ENCODE data around the gene PFKFB4. TPM values are rescaled to one million over a fixed set of nuclear protein-coding genes. Genes with fewer than 3 reads are reported as not detected.

The PFKFB4 gene
- polyA plus RNA-seq, 1 of the 3 experiments (the other 2 are of a cell fraction), result 5.7 TPM

DNA sequence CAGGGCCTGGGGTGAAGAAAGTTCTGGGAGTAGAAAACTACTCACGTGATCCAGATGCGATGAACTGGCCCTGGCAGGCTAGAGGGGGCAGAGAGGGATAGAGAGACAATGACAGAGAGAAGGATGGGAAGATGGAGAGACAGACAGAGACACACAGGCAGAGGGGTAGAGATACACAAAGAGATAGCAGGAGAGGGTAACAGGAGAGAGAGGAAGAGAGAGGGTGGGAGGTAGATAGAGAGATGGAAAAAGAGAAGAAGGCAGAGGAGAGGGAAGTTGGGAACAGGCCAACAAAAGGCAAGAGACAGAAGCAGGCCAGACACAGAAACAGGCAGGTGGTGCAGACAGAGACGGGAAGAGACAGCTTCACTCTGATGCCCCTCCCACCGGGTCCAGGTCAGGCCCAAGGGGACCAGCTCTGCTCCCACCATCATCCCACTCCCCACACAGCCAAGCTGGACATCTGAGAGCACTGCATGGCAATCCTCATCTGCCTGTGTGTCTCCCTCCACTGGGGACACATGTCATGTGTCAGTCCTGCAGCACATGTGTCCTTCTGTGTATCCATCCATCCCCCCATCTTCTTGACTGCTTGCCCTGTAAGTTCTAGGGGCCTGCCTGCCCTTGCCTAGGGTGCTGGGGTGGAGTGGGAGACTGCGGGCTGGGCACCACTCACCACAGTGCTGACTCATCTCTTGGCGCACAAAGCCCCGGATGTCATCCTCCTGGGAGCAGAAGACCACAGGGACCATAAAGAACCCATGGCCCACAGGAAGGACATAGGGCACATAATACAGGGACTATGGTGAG lies 9.2 kb upstream of the PFKFB4 start:
- Histone ChIP-seq H4K20me1 (ENCODE audit: insufficient read depth) (no peaks in the 10 kb centered on the region), H3K4me2 (no peak overlapping the region; the same call in 1 of the 2 replicates), H3F3A (replicated peaks; ENCODE audit: insufficient read depth) (peaks cover 22% of the 10 kb centered on the region), H3K9me3 (no peaks in the 10 kb centered on the region), H3K4me3 (ENCODE audit: low read depth in 2 of 2, low read length in 1 of 2) (no peak overlapping the region), H3K79me2 (ENCODE audit: insufficient read depth) (no peaks in the 10 kb centered on the region), H3K27ac (ENCODE audit: low read depth in 2 of 2, low read length in 1 of 2) (peak overlapping the region; percentile 67 to 93; a peak in 3 of 4 replicates), H3K9me2 (no peaks in the 10 kb centered on the region), H2AFZ (ENCODE audit: low read depth) (0 out of 2 replicates have a peak overlapping the region, but pooled peaks have one; percentile 21), H3K9ac (no peak overlapping the region), H3K4me1 (ENCODE audit: control insufficient read depth in 1 of 2, insufficient read depth in 2 of 2, low read depth in 1 of 2, low read length in 1 of 2) (peaks cover 39 to 56% of the 10 kb centered on the region in 2 experiments; a peak in 3 of 4 replicates), H3K27me3 (ENCODE audit: insufficient read depth) (no peaks in the 10 kb centered on the region), H3K36me3 (replicated peaks in 1 of 2; ENCODE audit: control insufficient read depth in 1 of 2, insufficient read depth in 2 of 2, low read length in 1 of 2) (no peaks in the 10 kb centered on the region)
- ChIA-PET CTCF (interaction anchor here (0.6 to 1.4 kb wide), 4 partner anchors 10 to 130 kb away, joined by 3 to 4 read pairs (median 4); partner anchors contain the start of gene UQCRC1), POLR2A (no interaction called here)
- no peak for DNase-seq
- TF ChIP-seq GABPA (IDR thresholded peaks at IDR 0.05; ENCODE audit: low read depth) (no peak), MXI1 (IDR thresholded peaks at IDR 0.05; ENCODE audit: low read depth, low read length) (peak; percentile 22; the same call in 1 of the 2 replicates), FOSL2 (IDR thresholded peaks at IDR 0.05; ENCODE audit: borderline replicate concordance, low read depth) (peak; percentile 75; the same call in 1 of the 2 replicates), NFIC (IDR thresholded peaks at IDR 0.05; ENCODE audit: borderline replicate concordance) (peak; percentile 62; the same call in 1 of the 2 replicates), TAF1 (IDR thresholded peaks at IDR 0.05; ENCODE audit: borderline replicate concordance, low read depth, low read length) (no peak)
- TF ChIP-seq, protein P1, sequence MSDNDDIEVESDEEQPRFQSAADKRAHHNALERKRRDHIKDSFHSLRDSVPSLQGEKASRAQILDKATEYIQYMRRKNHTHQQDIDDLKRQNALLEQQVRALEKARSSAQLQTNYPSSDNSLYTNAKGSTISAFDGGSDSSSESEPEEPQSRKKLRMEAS (IDR thresholded peaks at IDR 0.05; ENCODE audit: low read depth), result peak; percentile 50; the same call in 1 of the 2 replicates
- WGBS (ENCODE audit: low lambda C conversion rate), result 50% methylated on average over 7 of the region's 7 CpGs

- Histone ChIP-seq H2AFZ (ENCODE audit: low read depth) (no peak overlapping the region), H3K27me3 (ENCODE audit: insufficient read depth) (no peaks in the 10 kb centered on the region), H3K4me3 (ENCODE audit: low read depth in 2 of 2, low read length in 1 of 2) (no peak overlapping the region), H3K36me3 (replicated peaks in 1 of 2; ENCODE audit: control insufficient read depth in 1 of 2, insufficient read depth in 2 of 2, low read length in 1 of 2) (no peaks in the 10 kb centered on the region), H3K9me3 (no peaks in the 10 kb centered on the region), H3K9ac (no peak overlapping the region), H3K4me2 (no peak overlapping the region), H3K9me2 (no peaks in the 10 kb centered on the region), H3K4me1 (ENCODE audit: control insufficient read depth in 1 of 2, insufficient read depth in 2 of 2, low read depth in 1 of 2, low read length in 1 of 2) (peaks cover 45 to 62% of the 10 kb centered on the region in 2 experiments; a peak in 3 of 4 replicates), H3K79me2 (ENCODE audit: insufficient read depth) (no peaks in the 10 kb centered on the region), H4K20me1 (ENCODE audit: insufficient read depth) (no peaks in the 10 kb centered on the region), H3F3A (replicated peaks; ENCODE audit: insufficient read depth) (peaks cover 22% of the 10 kb centered on the region), H3K27ac (ENCODE audit: low read depth in 2 of 2, low read length in 1 of 2) (peak overlapping the region; percentile 67 to 93; a peak in 3 of 4 replicates)
- POLR2A ChIA-PET, result no interaction called here
- CTCF ChIA-PET, result interaction anchor here (0.6 to 1.2 kb wide), 2 partner anchors 9 to 44 kb away, joined by 3 to 4 read pairs; partner anchors contain the start of gene UQCRC1
- no peak for DNase-seq
- TF ChIP-seq, protein P2, sequence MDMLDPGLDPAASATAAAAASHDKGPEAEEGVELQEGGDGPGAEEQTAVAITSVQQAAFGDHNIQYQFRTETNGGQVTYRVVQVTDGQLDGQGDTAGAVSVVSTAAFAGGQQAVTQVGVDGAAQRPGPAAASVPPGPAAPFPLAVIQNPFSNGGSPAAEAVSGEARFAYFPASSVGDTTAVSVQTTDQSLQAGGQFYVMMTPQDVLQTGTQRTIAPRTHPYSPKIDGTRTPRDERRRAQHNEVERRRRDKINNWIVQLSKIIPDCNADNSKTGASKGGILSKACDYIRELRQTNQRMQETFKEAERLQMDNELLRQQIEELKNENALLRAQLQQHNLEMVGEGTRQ (IDR thresholded peaks at IDR 0.05; ENCODE audit: borderline replicate concordance, low read depth, low read length), result no peak
- TF ChIP-seq NFIC (IDR thresholded peaks at IDR 0.05; ENCODE audit: borderline replicate concordance), result no peak
- TF ChIP-seq, protein P3, sequence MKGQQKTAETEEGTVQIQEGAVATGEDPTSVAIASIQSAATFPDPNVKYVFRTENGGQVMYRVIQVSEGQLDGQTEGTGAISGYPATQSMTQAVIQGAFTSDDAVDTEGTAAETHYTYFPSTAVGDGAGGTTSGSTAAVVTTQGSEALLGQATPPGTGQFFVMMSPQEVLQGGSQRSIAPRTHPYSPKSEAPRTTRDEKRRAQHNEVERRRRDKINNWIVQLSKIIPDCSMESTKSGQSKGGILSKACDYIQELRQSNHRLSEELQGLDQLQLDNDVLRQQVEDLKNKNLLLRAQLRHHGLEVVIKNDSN (IDR thresholded peaks at IDR 0.05; ENCODE audit: borderline replicate concordance, low read depth), result no peak
- TF ChIP-seq, protein P4, sequence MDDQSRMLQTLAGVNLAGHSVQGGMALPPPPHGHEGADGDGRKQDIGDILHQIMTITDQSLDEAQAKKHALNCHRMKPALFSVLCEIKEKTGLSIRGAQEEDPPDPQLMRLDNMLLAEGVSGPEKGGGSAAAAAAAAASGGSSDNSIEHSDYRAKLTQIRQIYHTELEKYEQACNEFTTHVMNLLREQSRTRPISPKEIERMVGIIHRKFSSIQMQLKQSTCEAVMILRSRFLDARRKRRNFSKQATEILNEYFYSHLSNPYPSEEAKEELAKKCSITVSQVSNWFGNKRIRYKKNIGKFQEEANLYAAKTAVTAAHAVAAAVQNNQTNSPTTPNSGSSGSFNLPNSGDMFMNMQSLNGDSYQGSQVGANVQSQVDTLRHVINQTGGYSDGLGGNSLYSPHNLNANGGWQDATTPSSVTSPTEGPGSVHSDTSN (IDR thresholded peaks at IDR 0.05), result no peak
- TF ChIP-seq ELF1 (IDR thresholded peaks at IDR 0.05), result no peak
- no peak for TF ChIP-seq FOSL2 (IDR thresholded peaks at IDR 0.05; ENCODE audit: borderline replicate concordance, low read depth)
- no peak for TF ChIP-seq MEF2A (IDR thresholded peaks at IDR 0.05; ENCODE audit: borderline replicate concordance, low read depth)
- TF ChIP-seq IRF3 (IDR thresholded peaks at IDR 0.05; ENCODE audit: low read depth, low read length), result no peak
- TF ChIP-seq GATA2 (CRISPR knock-in tag; IDR thresholded peaks at IDR 0.05), result no peak
- TF ChIP-seq POLR2AphosphoS5 (IDR thresholded peaks at IDR 0.05; ENCODE audit: low read depth, low read length), result no peak
- TF ChIP-seq MXI1 (IDR thresholded peaks at IDR 0.05; ENCODE audit: low read depth, low read length), result no peak
- no peak for TF ChIP-seq EZH2phosphoT487 (IDR thresholded peaks at IDR 0.05; ENCODE audit: borderline replicate concordance, low read depth)
- no peak for TF ChIP-seq TEAD4 (IDR thresholded peaks at IDR 0.05; ENCODE audit: borderline replicate concordance, insufficient read depth)
- 95% methylated on average over 6 of the region's 11 CpGs for WGBS (ENCODE audit: low lambda C conversion rate)
Observed at GRCh38 chr3:48565186-48565585, 8.6 kb upstream of the PFKFB4 start.
